KOPT-K1 (cell line): ENCODE measurements around the gene LILRA5.
A peak's percentile ranks its signal among the peaks of the same experiment; 100 is the strongest.
"Not testable (repeated sequence)": the region's sequence is repeated elsewhere in the genome, so short reads cannot be mapped to it uniquely, and the experiment has no call there.

Experiments
- H3K27ac ChIP-seq: fragments of 200-600 bp; sonication (generic); 2 replicates; pipeline ENCODE4 v1.5.1; 2016; ENCODE audit warnings: antibody characterized with exemption, mild to moderate bottlenecking, low read depth, low read length; ENCODE audit not compliant: poor library complexity, severe bottlenecking
- H3K36me3 ChIP-seq: fragments of 200-600 bp; sonication (generic); 2 replicates; pipeline ENCODE4 v1.5.1; 2017; ENCODE audit warnings: antibody characterized with exemption, mild to moderate bottlenecking, low read length, moderate library complexity; ENCODE audit not compliant: insufficient read depth
- H3K9me3 ChIP-seq: fragments of 200-600 bp; sonication (generic); 2 replicates; pipeline ENCODE4 v1.5.1; 2017; ENCODE audit warnings: antibody characterized with exemption, low read length, mild to moderate bottlenecking; ENCODE audit not compliant: insufficient read depth, poor library complexity, severe bottlenecking

LILRA5 gene

DNA sequence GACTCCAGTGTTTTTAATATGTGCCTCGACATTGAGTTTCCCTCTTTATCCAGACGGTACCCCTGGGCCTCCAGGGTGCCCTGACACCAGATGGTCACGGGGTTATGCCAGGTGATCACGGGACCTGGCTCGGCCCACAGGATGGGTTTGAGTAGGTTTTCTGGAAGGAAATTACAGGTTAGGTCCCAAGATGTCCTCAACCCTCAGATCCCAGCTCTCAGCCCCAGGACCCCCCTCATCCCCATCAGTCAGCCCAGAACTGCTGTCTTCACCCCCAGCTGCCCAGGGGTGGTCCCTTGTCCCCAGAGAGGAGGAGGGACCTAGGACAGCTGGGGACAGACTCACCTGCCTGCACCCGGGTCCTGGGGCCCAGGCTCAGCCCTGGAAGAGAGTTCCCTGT, 25.6 kb upstream of the LILRA5 start:
- no peaks in the 10 kb centered on the region for H3K36me3 ChIP-seq
- no peak overlapping the region for H3K27ac ChIP-seq
- no peaks in the 10 kb centered on the region for H3K9me3 ChIP-seq

DNA sequence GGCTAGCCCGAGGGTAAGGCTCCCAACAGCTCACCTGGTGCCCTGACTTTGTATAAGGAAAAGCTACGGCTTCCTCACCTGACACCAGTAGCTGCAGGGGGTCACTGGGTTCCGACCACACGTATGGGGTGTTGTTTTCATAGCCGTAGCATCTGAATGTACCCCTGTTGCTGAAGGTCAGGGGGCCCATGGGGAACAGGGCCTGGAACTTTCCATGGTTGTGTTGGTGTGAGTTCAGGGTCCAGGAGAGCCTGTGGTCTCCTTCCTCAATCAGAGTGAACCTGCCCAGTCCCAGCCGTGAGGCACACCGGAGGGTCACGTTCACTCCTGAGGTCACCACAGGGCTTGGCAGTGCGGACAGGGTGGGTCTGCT, 24.9 kb upstream of the LILRA5 start:
- Histone ChIP-seq H3K9me3 (no peaks in the 10 kb centered on the region), H3K27ac (no peak overlapping the region), H3K36me3 (no peaks in the 10 kb centered on the region)

DNA sequence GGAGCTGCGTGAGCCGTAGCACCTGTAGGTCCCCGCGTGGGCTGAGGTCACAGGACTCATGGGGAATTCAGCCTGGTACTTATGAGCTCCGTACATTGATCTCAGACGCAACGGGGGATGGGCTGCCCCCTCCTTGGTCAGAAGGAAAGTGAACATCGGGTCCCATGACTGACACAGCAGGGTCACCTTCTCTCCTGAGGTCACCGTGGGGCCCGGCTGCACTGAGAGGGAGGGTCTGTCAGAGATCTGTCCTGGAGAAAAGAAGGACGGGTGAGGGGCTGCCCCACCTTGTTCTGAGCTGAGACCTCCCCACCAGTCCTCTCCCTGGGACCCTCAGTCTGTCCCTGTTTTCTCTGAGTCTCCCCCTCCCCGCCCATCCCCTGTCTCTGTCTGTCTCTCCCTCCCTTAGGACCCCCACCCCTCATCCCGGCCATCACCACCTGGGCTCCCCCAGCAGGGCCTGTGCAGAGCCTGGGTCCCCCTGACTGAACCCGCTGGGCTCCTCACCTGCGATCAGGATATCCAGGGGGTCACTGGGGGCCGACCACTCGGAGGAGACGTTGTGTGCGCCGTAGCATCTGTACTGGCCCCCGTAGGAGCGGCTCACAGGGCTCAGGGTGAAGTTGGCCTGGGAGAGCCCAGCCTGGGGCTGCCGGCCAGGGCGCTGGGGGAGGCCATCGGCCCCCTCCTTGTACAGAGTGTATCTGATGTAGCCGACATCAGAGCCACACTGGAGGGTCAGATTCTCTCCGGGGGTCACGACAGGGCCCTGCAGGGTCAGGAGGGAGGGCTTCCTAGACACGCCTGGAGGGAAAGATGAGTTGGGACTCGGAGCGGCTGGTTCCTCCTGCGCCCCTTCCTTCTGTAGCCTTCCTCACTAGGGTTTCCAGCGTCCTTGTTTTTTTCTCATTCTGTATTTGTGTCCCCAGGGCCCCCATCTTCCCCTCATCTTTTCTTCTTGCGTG, 24.2 kb upstream of the LILRA5 start:
- Histone ChIP-seq H3K36me3 (no peaks in the 10 kb centered on the region), H3K9me3 (no peaks in the 10 kb centered on the region), H3K27ac (no peak overlapping the region)

DNA sequence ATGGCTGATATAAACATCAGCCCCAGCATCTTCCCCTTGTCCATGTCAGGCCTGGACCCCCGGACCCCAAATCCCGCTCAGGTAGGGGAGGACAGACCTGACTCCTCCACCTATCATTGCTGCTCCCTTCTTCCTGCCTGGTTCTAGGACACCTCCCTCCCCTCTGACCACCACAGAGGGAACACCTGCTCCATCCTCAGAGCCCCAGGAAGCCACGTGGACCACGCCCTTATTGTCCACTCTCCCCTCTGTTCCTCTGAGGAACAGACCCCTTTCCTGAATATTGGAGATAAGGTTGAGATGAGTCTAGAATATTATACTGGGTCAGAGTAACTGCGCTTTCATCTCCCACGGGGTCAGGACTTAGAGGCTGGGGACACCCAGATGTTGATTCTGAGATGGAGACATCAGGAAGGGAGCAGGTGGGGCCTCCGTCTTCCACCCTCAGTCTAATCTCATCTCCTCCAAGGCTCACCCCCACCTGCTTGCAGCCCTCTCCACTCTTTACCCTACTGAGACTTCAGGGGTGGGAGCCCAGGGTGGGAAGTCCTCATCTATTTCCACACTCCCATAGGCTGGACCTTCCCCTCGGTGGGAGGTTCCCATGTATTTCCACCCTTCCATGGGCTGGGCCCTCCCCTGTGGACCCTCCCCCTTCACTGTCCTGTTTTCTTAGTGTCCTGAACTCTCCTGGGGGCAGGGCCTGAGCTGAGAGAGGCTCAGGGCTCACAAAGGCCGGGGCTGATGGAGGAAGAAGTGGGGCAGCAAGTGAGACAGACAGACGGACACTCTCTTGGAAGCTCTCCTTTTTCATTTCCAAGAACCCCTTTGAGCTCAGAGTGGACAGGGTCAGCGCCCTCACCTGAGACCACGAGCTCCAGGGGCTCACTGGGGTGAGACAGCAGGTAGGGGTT, 23.3 kb upstream of the LILRA5 start:
- Histone ChIP-seq H3K9me3 (no peaks in the 10 kb centered on the region), H3K27ac (no peak overlapping the region), H3K36me3 (no peaks in the 10 kb centered on the region)

DNA sequence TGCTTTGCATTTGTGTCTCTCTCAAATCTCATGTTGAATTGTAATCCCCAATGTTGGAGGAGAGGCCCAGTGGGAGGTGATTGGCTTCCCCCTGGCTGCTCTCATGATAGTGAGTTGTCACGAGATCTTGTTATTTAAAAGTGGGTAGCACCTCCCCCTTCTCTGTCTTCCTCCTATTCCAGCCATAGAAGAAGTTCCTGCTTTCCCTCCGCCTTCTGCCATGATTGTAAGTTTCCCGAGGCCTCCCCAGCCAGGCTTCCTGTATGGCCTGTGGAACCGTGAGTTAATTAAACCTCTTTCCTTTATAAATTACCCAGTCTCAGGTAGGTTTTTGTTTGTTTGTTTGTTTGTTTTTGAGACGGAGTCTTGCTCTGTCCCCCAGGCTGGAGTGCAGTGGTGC, 22.2 kb upstream of the LILRA5 start:
- no peaks in the 10 kb centered on the region for H3K36me3 ChIP-seq
- H3K27ac ChIP-seq: no peak overlapping the region
- H3K9me3 ChIP-seq: no peaks in the 10 kb centered on the region

DNA sequence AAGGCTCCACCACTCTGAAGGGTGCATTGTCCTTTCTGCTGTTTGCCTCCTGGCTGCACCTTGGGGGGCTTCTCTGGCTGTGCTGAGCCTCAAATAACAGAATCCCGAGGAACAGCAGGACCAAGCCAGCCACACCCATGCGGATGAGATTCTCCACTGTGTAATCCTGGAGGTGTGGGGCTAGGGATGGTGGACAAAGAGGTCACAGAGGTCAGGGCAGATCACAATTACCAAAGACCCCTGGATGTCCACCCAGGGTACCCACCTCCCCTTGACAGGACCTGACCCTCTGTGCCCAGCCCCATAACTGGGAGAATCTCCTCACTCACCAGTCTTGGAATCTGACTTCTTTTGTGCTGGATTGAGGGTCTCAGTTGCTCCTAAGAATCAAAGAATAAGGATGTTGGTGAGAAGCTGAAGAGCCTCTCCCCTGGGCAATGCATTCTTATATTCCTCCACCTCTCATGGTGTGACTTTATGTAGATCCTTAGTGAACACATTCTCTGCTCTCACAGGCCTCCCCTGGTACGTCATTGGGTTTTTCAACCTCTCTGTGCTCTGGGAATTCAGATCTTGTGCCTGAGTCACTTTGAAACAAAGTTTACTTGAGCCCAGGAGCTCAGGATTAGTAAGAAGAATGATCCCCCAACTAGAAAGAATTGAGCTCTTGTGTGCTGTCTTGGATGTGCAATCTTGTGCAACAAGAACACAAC, 20.8 kb upstream of the LILRA5 start:
- Histone ChIP-seq H3K27ac (no peak overlapping the region), H3K9me3 (no peaks in the 10 kb centered on the region), H3K36me3 (no peaks in the 10 kb centered on the region)

DNA sequence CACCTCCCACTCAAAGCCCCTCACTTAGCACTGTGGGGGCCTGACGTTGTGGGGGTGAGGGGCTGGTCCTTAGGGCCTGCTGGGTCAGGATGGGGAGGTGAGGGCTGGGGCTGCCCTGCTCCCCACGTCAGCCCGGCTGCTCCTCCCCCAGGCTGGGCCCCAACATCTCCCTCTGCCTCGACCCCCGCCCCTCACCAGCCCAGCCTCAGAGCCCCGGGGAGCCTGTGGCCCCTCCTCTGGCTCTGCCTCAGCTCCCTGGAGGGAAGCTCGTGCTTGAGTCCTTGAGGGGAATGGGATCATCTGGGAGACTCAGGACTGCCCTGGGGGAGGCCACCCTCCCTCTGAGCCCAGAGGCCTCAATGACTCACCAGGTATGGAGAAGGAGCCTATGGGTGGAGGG, 19.2 kb upstream of the LILRA5 start:
- Histone ChIP-seq H3K9me3 (no peaks in the 10 kb centered on the region), H3K36me3 (no peaks in the 10 kb centered on the region), H3K27ac (no peak overlapping the region)

DNA sequence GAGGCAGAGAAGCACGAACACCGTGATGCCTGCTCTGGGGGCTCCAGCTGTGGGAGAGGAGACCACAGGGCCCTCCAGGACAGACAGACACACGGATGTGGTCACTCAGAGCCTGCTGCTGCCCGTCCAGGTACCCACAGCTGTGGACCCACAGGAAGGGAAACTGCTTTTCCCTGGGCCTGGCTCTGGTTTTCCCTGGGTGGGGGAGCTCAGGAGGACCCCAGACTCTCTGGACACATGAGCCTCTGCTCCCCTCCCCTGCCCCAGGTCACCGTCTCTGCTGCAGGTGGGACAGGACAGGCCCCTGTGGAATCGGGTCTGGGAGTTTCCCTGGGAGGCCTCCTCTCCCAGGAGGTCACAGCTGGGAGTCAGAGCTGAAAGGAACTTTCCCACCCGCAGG, 18.7 kb upstream of the LILRA5 start:
- H3K27ac ChIP-seq: no peak overlapping the region
- H3K36me3 ChIP-seq: no peaks in the 10 kb centered on the region
- H3K9me3 ChIP-seq: no peaks in the 10 kb centered on the region

DNA sequence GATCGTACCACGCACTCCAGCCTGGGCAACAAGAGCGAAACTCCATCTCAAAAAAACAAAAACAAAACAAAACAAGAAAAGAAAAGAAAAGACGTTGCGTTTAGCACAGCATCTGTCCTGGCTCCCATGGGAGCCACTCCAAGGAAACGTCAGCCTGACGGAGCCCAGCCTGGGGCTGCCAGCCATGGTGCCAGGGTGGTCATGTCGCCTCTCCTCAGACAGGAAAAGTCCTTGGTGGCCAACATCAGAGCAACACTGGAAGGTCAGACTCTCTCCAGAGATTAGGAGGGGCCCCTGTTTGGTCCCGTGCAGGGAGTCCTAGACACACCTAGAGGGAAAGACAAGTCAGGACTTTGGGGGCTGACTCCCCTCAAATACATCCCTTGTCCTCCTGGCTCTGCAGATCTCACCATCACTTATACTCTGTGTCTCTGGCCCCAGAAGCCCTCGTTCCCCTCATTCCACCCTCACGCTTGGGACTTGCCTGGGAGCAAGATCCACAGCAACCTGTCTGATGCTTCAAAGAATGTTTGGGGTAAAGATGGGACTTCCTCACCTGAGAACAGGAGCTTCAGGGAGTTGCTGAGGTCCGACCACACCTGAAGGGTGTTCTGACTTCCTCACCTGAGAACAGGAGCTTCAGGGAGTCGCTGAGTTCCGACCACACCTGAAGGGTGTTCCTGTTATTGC, 16.7 kb upstream of the LILRA5 start:
- Histone ChIP-seq H3K36me3 (no peaks in the 10 kb centered on the region), H3K27ac (no peak overlapping the region)

DNA sequence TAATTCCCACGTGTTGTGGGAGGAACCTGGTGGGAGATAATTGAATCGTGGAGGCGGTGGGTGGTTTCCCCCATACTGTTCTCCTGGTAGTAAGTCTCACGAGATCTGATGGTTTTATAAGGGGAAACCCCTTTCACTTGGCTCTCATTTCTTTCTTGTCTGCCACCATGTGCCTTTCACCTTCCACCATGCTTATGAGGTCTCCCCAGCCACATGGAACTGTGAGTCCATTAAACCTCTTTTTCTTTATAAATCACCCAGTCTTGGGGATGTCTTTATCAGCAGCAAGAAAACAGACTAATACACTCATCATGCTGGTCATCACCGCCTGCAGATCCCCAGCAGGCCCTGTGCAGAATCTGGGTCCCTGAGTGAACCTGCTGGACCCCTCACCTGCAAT, 15.8 kb upstream of the LILRA5 start:
- H3K9me3 ChIP-seq, H3K36me3 ChIP-seq, H3K27ac ChIP-seq: not testable (repeated sequence)

More for the DNA sequence above, 16.7 kb upstream of the LILRA5 start:
- H3K9me3 ChIP-seq: no peaks in the 10 kb centered on the region

DNA sequence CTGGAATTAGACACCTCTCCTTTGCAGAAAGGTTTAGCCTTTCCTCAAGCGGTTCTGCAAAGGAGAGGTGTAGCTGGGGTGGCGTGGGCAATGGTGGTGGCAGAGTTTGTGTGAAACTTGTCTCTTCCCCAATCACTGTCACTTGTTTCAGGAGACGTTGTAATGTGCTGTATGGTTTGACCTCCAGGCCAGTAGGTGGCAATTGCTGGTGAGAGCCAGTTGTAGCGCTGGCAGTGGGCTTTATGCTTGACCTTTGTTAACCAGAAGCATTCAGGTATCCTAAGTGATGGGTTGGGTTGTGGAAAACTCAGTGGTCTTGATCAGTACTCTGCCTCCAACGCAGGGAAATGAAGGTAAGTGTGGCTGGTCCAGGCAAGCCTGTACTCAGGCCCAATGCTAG, 12.7 kb upstream of the LILRA5 start:
- Histone ChIP-seq H3K27ac (peak overlapping the region; percentile 41), H3K36me3 (no peaks in the 10 kb centered on the region), H3K9me3 (no peaks in the 10 kb centered on the region)

DNA sequence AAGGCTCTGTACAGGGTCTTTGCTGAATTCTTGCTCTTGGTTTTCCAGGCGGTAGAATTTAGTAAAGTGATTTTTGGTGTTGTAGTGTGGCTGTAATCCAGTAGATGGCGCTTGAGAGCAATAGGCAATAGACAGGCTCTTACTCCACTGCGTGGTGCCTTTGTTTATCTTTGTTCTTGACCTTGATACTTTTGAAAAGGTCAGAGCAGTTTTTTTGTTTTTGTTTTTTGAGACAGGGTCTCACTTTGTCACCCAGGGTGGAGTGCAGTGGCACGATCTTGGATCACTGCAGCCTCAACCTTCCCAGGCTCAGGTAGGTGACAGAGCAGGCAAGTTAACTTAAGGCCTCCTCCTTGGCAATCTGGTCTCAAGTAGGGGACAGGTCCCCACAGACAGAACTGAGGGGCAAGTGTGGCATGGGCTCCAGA, 12.2 kb upstream of the LILRA5 start:
- Histone ChIP-seq H3K36me3 (no peaks in the 10 kb centered on the region), H3K9me3 (no peaks in the 10 kb centered on the region), H3K27ac (peak overlapping the region; percentile 41)

DNA sequence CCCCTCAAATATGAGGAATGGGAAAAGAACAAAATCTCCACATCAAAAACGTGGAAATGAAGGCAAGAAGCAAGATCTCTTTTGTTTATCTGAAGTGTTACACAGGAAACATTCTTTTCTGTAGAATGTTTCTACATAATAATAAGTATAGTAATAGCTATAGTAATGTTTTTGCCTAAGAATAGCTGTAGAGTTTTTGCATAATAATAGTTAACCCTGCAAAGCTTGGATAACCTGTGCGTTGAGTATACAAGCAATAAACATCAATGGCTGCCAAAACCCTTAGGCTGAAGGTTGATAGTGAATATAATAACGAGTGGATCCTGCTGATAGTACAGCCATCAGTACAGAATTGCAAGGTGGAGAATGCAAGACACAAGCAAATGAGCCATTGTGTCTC, 11.1 kb upstream of the LILRA5 start:
- Histone ChIP-seq H3K9me3 (no peaks in the 10 kb centered on the region), H3K27ac (no peak overlapping the region), H3K36me3 (no peaks in the 10 kb centered on the region)

DNA sequence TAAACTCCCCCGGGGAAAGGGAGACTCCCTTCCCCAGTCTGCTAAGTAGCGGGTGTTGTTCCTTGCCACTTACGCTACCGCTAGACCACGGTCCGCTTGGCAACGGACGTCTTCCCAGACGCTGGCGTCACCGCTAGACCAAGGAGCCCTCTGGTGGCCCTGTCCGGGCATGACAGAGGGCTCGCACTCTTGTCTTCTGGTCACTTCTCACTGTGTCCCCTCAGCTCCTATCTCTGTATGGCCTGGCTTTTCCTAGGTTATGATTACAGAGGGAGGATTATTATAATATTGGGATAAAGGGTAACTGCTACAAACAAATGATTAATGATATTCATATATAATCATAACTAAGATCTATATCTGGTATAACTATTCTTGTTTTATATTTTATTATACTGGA, 10.0 kb upstream of the LILRA5 start:
- H3K36me3 ChIP-seq, H3K9me3 ChIP-seq, H3K27ac ChIP-seq: not testable (repeated sequence)
